ENCODE results near the gene PCDHA10.

- TF ChIP-seq CTCF (IDR thresholded peaks at IDR 0.05; ENCODE audit: insufficient read depth, low read length), result no peak
- no peak for TF ChIP-seq POLR2AphosphoS5 (IDR thresholded peaks at IDR 0.05; ENCODE audit: low read depth)
- TF ChIP-seq SPI1 (IDR thresholded peaks at IDR 0.05; ENCODE audit: borderline replicate concordance, low read depth), result no peak
- TF ChIP-seq GABPA (IDR thresholded peaks at IDR 0.05; ENCODE audit: low read depth), result no peak
Measured at GRCh38 chr5:140883373-140883772, 27.7 kb downstream of the PCDHA10 start.

Data from HL-60 (cell line).